Measurements from ENCODE around the gene CFAP298.

GRCh38 chr21:32592929-32593502, 19.2 kb downstream of the CFAP298 start:
- TF ChIP-seq EZH2 (IDR thresholded peaks at IDR 0.05; ENCODE audit: low read length, unreplicated experiment) (no peak), CTCF (conservative IDR thresholded peaks at IDR 0.05; ENCODE audit: low read depth, low read length) (no peak), EZH2phosphoT487 (IDR thresholded peaks at IDR 0.05; ENCODE audit: borderline replicate concordance, low read length) (no peak)

Data from PC-3 (cell line).